Hypothalamus (tissue), 51 donors: ENCODE results near the gene SCG2.

Experiments used
- DNase-seq, 51 donors: peaks; one replicate each; lab custom pipeline; 2025; lab: John Stamatoyannopoulos, UW

SCG2 gene

GRCh38 chr2:223601932-223602666, at the start of gene SCG2:
Gene SCG2, minus strand, starts transcription at chr2:223602361. Its CDS starts 3,079 bp downstream, at chr2:223599282.
- peak in 43 of 51 donors; percentile 2 to 77 (median 48) for DNase-seq

- DNase-seq: no peak
Observed at GRCh38 chr2:223649554-223650533, 47.7 kb upstream of the SCG2 start.

GRCh38 chr2:223648755-223649154, 46.6 kb upstream of the SCG2 start:
- DNase-seq: no peak

- no peak for DNase-seq
Observed at GRCh38 chr2:223647258-223647952, 45.2 kb upstream of the SCG2 start.

GRCh38 chr2:223644136-223644535, 42.0 kb upstream of the SCG2 start:
- DNase-seq: no peak

GRCh38 chr2:223643309-223643708, 41.1 kb upstream of the SCG2 start:
- DNase-seq: no peak

GRCh38 chr2:223642506-223642905, 40.3 kb upstream of the SCG2 start:
- DNase-seq: no peak

- no peak for DNase-seq
Observed at GRCh38 chr2:223641082-223641481, 38.9 kb upstream of the SCG2 start.

GRCh38 chr2:223635080-223635479, 32.9 kb upstream of the SCG2 start:
- no peak for DNase-seq

GRCh38 chr2:223634238-223634637, 32.1 kb upstream of the SCG2 start:
- DNase-seq: no peak

GRCh38 chr2:223633656-223634055, 31.5 kb upstream of the SCG2 start:
- DNase-seq: no peak

- DNase-seq: no peak
Observed at GRCh38 chr2:223632826-223633225, 30.7 kb upstream of the SCG2 start.

- no peak for DNase-seq
Observed at GRCh38 chr2:223626716-223627115, 24.6 kb upstream of the SCG2 start.

GRCh38 chr2:223625652-223626051, 23.5 kb upstream of the SCG2 start:
- DNase-seq: no peak

- peak in 2 of 51 donors; percentile 4 to 7 for DNase-seq
Observed at GRCh38 chr2:223621901-223622300, 19.7 kb upstream of the SCG2 start.

- DNase-seq: no peak
Observed at GRCh38 chr2:223619486-223620129, 17.4 kb upstream of the SCG2 start.

GRCh38 chr2:223618172-223619035, 16.2 kb upstream of the SCG2 start:
- no peak for DNase-seq

GRCh38 chr2:223614534-223614933, 12.4 kb upstream of the SCG2 start:
- no peak for DNase-seq
